Fibroblast of skin of right quadriceps (primary cell): ENCODE measurements around the gene SERAC1.

Source experiments
- DNase-seq: peaks from one replicate; pipeline ENCODE4 v3.0.0-alpha.2; 2013

Gene SERAC1

GRCh38 chr6:158073776-158074175 is 94.3 kb downstream of the SERAC1 start:
- DNase-seq = no peak

DNA sequence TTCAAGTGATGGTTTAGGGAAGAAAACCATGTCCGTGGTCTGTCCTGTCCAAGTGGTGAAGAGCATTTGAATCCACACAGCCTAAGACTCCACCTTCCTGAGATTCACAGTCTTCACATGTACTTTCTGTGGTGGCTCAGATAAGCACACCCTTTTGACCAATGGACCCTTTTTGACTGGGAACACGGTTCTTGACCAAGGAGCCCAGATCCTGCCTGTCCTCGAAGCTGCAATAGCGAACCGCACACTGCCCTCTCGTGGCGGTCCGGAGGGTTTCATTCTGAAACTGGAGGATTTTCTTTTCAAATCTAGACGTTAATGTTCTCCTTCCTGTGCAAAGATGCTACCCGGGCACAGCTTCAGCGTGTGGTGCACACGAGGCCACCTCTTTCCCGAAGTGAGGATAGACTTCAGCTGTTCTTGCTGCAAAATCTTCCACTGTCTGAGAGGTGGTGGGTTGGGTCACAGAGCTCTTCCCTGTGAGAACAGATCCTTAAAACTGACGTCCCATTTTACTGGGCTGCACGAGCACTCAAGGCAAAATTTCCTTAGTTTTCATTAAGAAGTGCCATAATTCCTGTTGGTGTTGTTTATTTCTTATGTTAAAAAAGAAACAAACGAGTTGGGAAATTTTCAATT is 95.9 kb downstream of the SERAC1 start:
- DNase-seq = peak; percentile 67

DNA sequence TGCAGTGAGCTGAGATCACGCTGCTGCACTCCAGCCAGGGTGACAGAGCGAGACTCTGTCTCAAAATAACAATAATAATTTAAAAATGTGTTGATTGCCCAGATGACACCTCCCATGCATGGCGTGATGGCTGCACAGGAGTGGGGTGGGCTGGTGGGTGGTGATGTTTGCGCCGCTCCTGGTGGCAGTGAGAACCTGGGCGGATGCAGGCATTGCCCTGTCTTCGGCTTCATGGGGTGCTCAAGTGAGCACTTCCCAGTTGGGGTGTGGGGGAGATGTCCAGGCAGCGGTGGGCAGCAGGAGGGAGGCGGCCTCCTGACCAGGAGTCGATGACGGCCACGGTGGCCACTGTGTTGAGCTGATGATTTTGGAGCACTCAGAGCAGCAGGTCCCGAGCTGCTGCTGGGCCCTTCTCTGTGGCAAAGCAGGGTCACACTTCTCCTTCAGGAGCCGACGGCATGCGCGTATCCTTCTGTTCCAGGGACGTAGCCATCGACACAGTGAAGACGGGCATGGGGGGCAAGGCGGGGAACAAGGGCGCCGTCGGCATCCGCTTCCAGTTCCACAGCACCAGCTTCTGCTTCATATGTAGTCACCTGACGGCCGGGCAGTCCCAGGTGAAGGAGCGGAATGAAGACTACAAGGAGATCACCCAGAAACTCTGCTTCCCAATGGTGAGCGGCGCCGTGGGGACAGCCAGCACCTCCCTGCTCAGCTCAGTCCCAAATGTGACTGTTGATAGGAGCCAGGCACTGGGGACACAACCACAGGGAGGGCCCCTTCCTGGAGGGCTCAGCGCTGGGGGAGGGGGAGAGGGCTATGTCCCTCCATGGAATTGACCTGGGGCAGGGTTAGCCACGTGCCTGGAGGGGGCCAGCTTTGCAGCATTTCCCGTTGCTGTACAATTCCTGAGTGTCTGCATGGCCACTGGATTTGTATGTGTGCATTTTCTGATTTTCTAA is 96.7 kb downstream of the SERAC1 start:
- DNase-seq = no peak

- no peak for DNase-seq
Measured at GRCh38 chr6:158070513-158070912, 97.5 kb downstream of the SERAC1 start.

DNA sequence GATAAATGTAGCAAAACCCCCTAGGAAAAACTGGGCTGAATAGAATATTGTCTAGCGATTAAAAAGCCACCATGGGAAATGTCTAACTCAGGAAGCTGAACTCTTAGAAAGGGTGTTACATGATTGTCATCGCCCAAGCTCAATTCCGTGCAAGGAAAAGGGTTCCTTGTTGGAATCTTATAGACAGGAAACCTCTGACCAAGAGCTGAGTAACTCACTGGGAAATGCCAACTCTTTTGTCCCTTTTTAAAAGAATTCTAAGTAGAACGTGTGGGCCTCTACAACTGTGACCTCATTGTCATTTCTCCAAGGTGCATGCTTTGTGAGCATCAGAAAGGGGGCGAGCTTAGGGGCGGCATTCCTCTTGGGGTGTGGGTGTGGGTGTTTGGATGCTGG is 98.3 kb downstream of the SERAC1 start:
- DNase-seq = peak; percentile 42

- DNase-seq = peak; percentile 44
Measured at GRCh38 chr6:158068893-158069799, 98.9 kb downstream of the SERAC1 start.

GRCh38 chr6:158068156-158068892 is 99.7 kb downstream of the SERAC1 start:
- no peak for DNase-seq

DNA sequence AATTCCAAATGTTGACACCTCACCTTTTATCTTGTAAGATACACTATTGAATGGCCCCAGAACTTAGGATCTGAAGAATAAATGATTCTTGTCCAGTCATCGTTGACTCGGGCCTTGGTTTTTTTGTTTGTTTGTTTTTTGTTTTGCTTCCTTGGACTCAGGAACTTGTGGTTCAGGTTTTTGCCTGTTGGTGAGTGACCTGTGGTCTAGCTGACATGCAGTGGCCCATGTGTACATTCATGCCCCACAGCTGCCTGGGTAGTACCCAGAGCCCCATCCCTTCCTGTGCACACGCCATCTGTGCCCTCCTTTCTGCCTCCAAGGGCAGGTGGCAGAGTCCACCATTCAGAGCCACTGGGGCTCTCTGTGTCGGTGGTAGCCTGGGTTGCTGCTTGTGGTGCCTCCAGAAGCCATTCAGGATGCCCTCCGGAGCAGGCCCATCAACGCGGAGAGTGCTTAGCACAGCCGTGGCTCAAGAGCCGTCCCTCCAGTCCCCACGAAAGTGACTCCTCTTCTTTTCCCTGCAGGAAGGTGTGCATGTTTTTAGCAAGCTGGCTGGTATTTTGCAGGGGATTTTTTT is 100.5 kb downstream of the SERAC1 start:
- no peak for DNase-seq

DNA sequence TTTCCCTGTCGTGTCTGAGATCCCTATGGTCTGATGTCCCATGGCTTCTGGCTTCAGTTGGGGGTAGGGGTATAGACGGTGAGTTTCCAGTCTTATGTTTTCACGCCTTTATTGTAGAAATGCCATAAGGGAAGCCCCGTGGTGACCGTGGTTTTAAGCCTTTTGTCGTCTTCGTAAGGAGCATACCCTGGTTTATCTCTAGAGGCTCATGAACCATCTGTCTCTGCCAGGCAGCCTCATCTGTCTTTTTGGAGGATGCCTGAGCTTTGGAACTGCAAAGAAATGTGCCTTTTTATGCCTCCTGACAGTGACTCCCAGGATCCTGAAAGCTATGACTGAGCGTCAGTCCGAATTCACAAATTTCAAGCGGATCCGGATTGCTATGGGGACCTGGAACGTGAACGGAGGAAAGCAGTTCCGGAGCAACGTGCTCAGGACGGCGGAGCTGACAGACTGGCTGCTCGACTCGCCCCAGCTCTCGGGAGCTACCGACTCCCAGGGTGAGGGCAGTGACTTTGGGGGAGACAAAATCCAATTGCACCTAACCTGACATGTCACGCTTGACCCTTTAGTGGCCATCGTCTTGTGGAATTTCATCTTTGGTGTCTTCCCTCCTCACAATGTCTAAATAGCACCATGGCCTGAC is 101.8 kb downstream of the SERAC1 start:
- DNase-seq = no peak

- no peak for DNase-seq
Measured at GRCh38 chr6:158064725-158065251, 103.3 kb downstream of the SERAC1 start.

- DNase-seq = no peak
Measured at GRCh38 chr6:158063736-158064135, 104.3 kb downstream of the SERAC1 start.

- DNase-seq = no peak
Measured at GRCh38 chr6:158061709-158062461, 106.2 kb downstream of the SERAC1 start.

DNA sequence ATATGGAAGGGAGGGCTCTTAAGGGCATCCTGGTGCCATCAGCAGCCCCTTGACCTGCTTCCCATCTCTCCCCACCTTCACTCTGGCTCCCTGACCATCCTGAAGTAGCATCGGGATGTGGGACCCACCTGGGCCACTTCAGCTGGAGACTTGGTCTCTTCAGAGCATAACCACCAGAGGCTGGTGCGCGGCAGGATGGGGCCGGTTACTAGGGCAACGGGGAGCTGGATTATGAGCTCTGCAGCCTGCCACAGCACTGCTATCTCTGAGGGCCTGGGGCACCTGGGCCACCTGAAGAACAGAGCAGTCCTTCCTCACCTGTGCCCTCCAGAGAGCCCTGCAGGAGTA is 106.7 kb downstream of the SERAC1 start:
- no peak for DNase-seq

- DNase-seq = peak; percentile 90
Measured at GRCh38 chr6:158060455-158061360, 107.4 kb downstream of the SERAC1 start.
